WTC11 (cell line): ENCODE measurements around the gene STON2. TPM values are rescaled to one million over a fixed set of nuclear protein-coding genes. Genes with fewer than 3 reads are reported as not detected.

Experiments used
- ATAC-seq: fragments of 200-7000 bp; cut with Tn5 transposase; 2 replicates; pipeline ENCODE4 v1.10.0; 2021; ENCODE audit warnings: mild to moderate bottlenecking, moderate library complexity
- CTCF ChIA-PET: fragments of 300-600 bp; sonication (Branson Sonifier 250); formaldehyde crosslinking; loops from one replicate; lab custom pipeline; 2021; ENCODE audit warnings: antibody characterized with exemption; lab: Charles Lee
- POLR2A ChIA-PET: fragments of 350-600 bp; sonication (Branson Sonifier 250); formaldehyde crosslinking; loops from one replicate; lab custom pipeline; 2021; ENCODE audit warnings: antibody characterized with exemption; lab: Charles Lee
- DNase-seq: peaks from one replicate; pipeline ENCODE4 v3.0.0; 2021; ENCODE audit warnings: low spot score
- H3K27ac Mint-ChIP-seq: 2 replicates; pipeline ENCODE4 v1.8.0; 2021; ENCODE audit warnings: mixed read lengths
- H3K27me3 Mint-ChIP-seq: 2 replicates; pipeline ENCODE4 v1.8.0; 2021; ENCODE audit warnings: low read depth, mild to moderate bottlenecking, moderate library complexity, mixed read lengths
- H3K36me3 Mint-ChIP-seq: 2 replicates; pipeline ENCODE4 v1.8.0; 2021; ENCODE audit warnings: mixed read lengths
- H3K4me1 Mint-ChIP-seq: 2 replicates; pipeline ENCODE4 v1.8.0; 2022; ENCODE audit warnings: mixed read lengths
- H3K4me3 Mint-ChIP-seq: 2 replicates; pipeline ENCODE4 v1.8.0; 2021; ENCODE audit warnings: mild to moderate bottlenecking, moderate library complexity, mixed read lengths
- H3K9me3 Mint-ChIP-seq: 2 replicates; pipeline ENCODE4 v1.8.0; 2021; ENCODE audit warnings: mixed read lengths
- CBFB ChIP-seq: sonication (generic); formaldehyde crosslinking; IDR thresholded peaks from 2 replicates; pipeline ENCODE4 v1.8.1; 2022; ENCODE audit warnings: mild to moderate bottlenecking, low read depth, missing genetic modification reagents
- GRHL2 ChIP-seq: fragments of 250-450 bp; sonication (Bioruptor Pico); IDR thresholded peaks from 2 replicates; pipeline ENCODE4 v1.8.0; 2022; ENCODE audit warnings: mild to moderate bottlenecking, moderate library complexity; ENCODE audit not compliant: insufficient replicate concordance, severe bottlenecking
- GTF2I ChIP-seq: fragments of 250-450 bp; sonication (Bioruptor Pico); conservative IDR thresholded peaks from 2 replicates; pipeline ENCODE4 v1.4.0; 2021; ENCODE audit warnings: mild to moderate bottlenecking
- MYBL2 ChIP-seq: sonication (generic); formaldehyde crosslinking; IDR thresholded peaks from 2 replicates; pipeline ENCODE4 v1.8.1; 2023; ENCODE audit warnings: mild to moderate bottlenecking, moderate library complexity, missing genetic modification reagents
- OVOL2 ChIP-seq: fragments of 250-450 bp; sonication (Bioruptor Pico); IDR thresholded peaks from 2 replicates; pipeline ENCODE4 v1.9.0; 2021; ENCODE audit warnings: mild to moderate bottlenecking, borderline replicate concordance
- PRRX2 ChIP-seq: fragments of 250-450 bp; sonication (Bioruptor Pico); IDR thresholded peaks from 2 replicates; pipeline ENCODE4 v1.8.0; 2021; ENCODE audit warnings: mild to moderate bottlenecking
- ZNF671 ChIP-seq: fragments of 250-450 bp; sonication (Bioruptor Pico); IDR thresholded peaks from 2 replicates; pipeline ENCODE4 v1.8.0; 2021; ENCODE audit warnings: mild to moderate bottlenecking
- total RNA-seq: library from RNA; stranded (reverse); gene quantifications from 3 replicates; pipeline ENCODE4 v1.2.3, GENCODE V29; 2021
- TF ChIP-seq, protein P1 (sequence below): sonication (generic); formaldehyde crosslinking; IDR thresholded peaks from 2 replicates; pipeline ENCODE4 v1.8.0; 2023; ENCODE audit warnings: mild to moderate bottlenecking, missing genetic modification reagents
- TF ChIP-seq, protein P2 (sequence below): sonication (generic); formaldehyde crosslinking; IDR thresholded peaks from 2 replicates; pipeline ENCODE4 v1.8.0; 2022; ENCODE audit warnings: mild to moderate bottlenecking, missing genetic modification reagents
- TF ChIP-seq, protein P3 (sequence below): fragments of 250-450 bp; sonication (Bioruptor Pico); IDR thresholded peaks from 2 replicates; pipeline ENCODE4 v1.9.0; 2021; ENCODE audit warnings: mild to moderate bottlenecking, borderline replicate concordance
- TF ChIP-seq, protein P4 (sequence below): sonication (generic); formaldehyde crosslinking; IDR thresholded peaks from 2 replicates; pipeline ENCODE4 v1.8.0; 2023; ENCODE audit warnings: missing genetic modification reagents, mild to moderate bottlenecking, borderline replicate concordance
- TF ChIP-seq, protein P5 (sequence below): fragments of 250-450 bp; sonication (Bioruptor Pico); IDR thresholded peaks from 2 replicates; pipeline ENCODE4 v1.9.0; 2021; ENCODE audit warnings: moderate library complexity, mild to moderate bottlenecking, inconsistent platforms, borderline replicate concordance
- TF ChIP-seq, protein P6 (sequence below): sonication (generic); formaldehyde crosslinking; IDR thresholded peaks from 2 replicates; pipeline ENCODE4 v1.8.1; 2023; ENCODE audit warnings: mild to moderate bottlenecking, missing genetic modification reagents
- TF ChIP-seq, protein P7 (sequence below): fragments of 250-450 bp; sonication (Bioruptor Pico); conservative IDR thresholded peaks from 2 replicates; pipeline ENCODE4 v1.9.0; 2021; ENCODE audit warnings: mild to moderate bottlenecking
- TF ChIP-seq, protein P8 (sequence below): sonication (generic); formaldehyde crosslinking; IDR thresholded peaks from 2 replicates; pipeline ENCODE4 v1.8.1; 2022; ENCODE audit warnings: low read depth, missing genetic modification reagents, borderline replicate concordance

Gene STON2
- total RNA-seq, 1 experiment from 2014 or later, result 69.2 TPM

DNA sequence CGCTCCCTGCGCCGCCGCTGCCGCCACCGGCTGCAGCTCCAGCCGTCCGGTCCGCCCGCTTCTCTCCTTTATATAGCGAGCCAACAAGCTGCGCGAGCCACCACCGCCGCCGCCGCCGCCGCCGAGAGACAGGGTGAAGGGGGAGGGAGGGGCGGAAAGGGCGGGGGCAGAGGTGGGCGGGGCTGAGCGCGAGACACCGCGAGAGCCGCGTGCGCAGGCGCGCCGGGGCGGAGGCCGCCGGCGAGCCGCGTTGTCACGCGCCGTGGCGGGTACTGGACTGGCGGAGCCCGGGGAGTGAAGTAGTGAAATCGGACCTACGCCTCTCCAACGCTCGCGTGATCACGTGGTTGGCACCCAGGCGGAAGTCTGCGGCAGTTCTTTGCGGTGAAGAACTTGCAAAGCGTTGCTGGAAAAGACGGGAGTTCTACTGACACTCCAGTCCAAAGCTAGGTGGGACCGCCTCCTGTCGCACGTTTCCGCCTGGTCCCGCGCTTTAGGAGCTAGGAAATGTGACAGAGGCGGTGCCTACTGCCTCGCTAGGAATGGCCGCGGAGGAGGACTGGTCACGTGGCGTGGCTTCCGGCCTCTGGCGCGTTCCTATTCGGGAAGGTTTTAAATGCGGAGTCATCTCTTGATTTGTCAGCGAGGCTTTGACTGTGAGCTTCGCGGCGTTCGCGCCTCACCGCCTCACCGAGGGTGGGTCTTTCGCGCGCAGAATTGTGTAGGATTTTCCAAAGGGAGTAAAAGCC, 179.1 kb downstream of the STON2 start, which contains the start of gene GTF2A1 (continued):
- TF ChIP-seq, protein P1, sequence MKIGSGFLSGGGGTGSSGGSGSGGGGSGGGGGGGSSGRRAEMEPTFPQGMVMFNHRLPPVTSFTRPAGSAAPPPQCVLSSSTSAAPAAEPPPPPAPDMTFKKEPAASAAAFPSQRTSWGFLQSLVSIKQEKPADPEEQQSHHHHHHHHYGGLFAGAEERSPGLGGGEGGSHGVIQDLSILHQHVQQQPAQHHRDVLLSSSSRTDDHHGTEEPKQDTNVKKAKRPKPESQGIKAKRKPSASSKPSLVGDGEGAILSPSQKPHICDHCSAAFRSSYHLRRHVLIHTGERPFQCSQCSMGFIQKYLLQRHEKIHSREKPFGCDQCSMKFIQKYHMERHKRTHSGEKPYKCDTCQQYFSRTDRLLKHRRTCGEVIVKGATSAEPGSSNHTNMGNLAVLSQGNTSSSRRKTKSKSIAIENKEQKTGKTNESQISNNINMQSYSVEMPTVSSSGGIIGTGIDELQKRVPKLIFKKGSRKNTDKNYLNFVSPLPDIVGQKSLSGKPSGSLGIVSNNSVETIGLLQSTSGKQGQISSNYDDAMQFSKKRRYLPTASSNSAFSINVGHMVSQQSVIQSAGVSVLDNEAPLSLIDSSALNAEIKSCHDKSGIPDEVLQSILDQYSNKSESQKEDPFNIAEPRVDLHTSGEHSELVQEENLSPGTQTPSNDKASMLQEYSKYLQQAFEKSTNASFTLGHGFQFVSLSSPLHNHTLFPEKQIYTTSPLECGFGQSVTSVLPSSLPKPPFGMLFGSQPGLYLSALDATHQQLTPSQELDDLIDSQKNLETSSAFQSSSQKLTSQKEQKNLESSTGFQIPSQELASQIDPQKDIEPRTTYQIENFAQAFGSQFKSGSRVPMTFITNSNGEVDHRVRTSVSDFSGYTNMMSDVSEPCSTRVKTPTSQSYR (CRISPR knock-in tag), result peak; percentile 51; the same call in 1 of the 2 replicates
- no peak for TF ChIP-seq GTF2I (CRISPR knock-in tag)
- peak; percentile 32; the same call in 1 of the 2 replicates for TF ChIP-seq PRRX2 (CRISPR knock-in tag)
- TF ChIP-seq CBFB (CRISPR knock-in tag), result 0 out of 2 replicates have a peak, but pooled peaks have one; percentile 50
- TF ChIP-seq, protein P2, sequence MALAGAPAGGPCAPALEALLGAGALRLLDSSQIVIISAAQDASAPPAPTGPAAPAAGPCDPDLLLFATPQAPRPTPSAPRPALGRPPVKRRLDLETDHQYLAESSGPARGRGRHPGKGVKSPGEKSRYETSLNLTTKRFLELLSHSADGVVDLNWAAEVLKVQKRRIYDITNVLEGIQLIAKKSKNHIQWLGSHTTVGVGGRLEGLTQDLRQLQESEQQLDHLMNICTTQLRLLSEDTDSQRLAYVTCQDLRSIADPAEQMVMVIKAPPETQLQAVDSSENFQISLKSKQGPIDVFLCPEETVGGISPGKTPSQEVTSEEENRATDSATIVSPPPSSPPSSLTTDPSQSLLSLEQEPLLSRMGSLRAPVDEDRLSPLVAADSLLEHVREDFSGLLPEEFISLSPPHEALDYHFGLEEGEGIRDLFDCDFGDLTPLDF (CRISPR knock-in tag), result 0 out of 2 replicates have a peak, but pooled peaks have one; percentile 53
- TF ChIP-seq, protein P3, sequence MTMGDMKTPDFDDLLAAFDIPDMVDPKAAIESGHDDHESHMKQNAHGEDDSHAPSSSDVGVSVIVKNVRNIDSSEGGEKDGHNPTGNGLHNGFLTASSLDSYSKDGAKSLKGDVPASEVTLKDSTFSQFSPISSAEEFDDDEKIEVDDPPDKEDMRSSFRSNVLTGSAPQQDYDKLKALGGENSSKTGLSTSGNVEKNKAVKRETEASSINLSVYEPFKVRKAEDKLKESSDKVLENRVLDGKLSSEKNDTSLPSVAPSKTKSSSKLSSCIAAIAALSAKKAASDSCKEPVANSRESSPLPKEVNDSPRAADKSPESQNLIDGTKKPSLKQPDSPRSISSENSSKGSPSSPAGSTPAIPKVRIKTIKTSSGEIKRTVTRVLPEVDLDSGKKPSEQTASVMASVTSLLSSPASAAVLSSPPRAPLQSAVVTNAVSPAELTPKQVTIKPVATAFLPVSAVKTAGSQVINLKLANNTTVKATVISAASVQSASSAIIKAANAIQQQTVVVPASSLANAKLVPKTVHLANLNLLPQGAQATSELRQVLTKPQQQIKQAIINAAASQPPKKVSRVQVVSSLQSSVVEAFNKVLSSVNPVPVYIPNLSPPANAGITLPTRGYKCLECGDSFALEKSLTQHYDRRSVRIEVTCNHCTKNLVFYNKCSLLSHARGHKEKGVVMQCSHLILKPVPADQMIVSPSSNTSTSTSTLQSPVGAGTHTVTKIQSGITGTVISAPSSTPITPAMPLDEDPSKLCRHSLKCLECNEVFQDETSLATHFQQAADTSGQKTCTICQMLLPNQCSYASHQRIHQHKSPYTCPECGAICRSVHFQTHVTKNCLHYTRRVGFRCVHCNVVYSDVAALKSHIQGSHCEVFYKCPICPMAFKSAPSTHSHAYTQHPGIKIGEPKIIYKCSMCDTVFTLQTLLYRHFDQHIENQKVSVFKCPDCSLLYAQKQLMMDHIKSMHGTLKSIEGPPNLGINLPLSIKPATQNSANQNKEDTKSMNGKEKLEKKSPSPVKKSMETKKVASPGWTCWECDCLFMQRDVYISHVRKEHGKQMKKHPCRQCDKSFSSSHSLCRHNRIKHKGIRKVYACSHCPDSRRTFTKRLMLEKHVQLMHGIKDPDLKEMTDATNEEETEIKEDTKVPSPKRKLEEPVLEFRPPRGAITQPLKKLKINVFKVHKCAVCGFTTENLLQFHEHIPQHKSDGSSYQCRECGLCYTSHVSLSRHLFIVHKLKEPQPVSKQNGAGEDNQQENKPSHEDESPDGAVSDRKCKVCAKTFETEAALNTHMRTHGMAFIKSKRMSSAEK (CRISPR knock-in tag), result no peak; the same call in 1 of the 2 replicates
- peak; percentile 89; the same call in 1 of the 2 replicates for TF ChIP-seq ZNF671
- TF ChIP-seq MYBL2 (CRISPR knock-in tag), result peak; percentile 91
- TF ChIP-seq, protein P4, sequence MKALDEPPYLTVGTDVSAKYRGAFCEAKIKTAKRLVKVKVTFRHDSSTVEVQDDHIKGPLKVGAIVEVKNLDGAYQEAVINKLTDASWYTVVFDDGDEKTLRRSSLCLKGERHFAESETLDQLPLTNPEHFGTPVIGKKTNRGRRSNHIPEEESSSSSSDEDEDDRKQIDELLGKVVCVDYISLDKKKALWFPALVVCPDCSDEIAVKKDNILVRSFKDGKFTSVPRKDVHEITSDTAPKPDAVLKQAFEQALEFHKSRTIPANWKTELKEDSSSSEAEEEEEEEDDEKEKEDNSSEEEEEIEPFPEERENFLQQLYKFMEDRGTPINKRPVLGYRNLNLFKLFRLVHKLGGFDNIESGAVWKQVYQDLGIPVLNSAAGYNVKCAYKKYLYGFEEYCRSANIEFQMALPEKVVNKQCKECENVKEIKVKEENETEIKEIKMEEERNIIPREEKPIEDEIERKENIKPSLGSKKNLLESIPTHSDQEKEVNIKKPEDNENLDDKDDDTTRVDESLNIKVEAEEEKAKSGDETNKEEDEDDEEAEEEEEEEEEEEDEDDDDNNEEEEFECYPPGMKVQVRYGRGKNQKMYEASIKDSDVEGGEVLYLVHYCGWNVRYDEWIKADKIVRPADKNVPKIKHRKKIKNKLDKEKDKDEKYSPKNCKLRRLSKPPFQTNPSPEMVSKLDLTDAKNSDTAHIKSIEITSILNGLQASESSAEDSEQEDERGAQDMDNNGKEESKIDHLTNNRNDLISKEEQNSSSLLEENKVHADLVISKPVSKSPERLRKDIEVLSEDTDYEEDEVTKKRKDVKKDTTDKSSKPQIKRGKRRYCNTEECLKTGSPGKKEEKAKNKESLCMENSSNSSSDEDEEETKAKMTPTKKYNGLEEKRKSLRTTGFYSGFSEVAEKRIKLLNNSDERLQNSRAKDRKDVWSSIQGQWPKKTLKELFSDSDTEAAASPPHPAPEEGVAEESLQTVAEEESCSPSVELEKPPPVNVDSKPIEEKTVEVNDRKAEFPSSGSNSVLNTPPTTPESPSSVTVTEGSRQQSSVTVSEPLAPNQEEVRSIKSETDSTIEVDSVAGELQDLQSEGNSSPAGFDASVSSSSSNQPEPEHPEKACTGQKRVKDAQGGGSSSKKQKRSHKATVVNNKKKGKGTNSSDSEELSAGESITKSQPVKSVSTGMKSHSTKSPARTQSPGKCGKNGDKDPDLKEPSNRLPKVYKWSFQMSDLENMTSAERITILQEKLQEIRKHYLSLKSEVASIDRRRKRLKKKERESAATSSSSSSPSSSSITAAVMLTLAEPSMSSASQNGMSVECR (CRISPR knock-in tag), result no peak; the same call in 1 of the 2 replicates

DNA sequence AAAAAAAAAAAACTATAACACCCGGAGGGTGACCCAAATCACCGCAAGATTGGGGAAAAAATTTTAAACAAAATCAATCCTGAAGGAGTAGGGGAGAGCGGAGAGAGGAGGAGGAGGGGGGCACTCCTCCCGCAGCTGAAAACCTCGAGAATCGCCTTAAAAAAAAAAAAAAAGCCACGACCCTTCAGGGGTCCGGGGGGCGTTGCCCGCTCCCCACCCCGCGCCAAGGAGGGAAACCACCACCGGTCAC, 179.6 kb downstream of the STON2 start:
- ChIA-PET CTCF (interaction anchor here (0.6 to 1.0 kb wide), 2 partner anchors 49 to 207 kb away, joined by 3 to 4 read pairs; no protein-coding TSS in a partner anchor), POLR2A (interaction anchor here (0.6 to 1.8 kb wide), 14 partner anchors 16 to 457 kb away, joined by 3 to 18 read pairs (median 4); partner anchors contain the start of gene TSHR)
- DNase-seq (no peak), ATAC-seq (no peak)
- H3K4me1 Mint-ChIP-seq, result peaks cover 31% of the 10 kb centered on the region
- H3K9me3 Mint-ChIP-seq, result no peaks in the 10 kb centered on the region
- H3K27me3 Mint-ChIP-seq, result peaks cover 4% of the 10 kb centered on the region; the same call in 1 of the 2 replicates
- H3K27ac Mint-ChIP-seq, result peak overlapping the region; percentile 93
- peaks cover 15% of the 10 kb centered on the region for H3K36me3 Mint-ChIP-seq
- peak overlapping the region; percentile 95 for H3K4me3 Mint-ChIP-seq
- TF ChIP-seq GRHL2 (CRISPR knock-in tag) (no peak), OVOL2 (CRISPR knock-in tag) (0 out of 2 replicates have a peak, but pooled peaks have one; percentile 96)
- TF ChIP-seq, protein P5, sequence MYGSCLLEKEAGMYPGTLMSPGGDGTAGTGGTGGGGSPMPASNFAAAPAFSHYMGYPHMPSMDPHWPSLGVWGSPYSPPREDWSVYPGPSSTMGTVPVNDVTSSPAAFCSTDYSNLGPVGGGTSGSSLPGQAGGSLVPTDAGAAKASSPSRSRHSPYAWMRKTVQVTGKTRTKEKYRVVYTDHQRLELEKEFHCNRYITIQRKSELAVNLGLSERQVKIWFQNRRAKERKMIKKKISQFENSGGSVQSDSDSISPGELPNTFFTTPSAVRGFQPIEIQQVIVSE (CRISPR knock-in tag), result no peak
- TF ChIP-seq, protein P6, sequence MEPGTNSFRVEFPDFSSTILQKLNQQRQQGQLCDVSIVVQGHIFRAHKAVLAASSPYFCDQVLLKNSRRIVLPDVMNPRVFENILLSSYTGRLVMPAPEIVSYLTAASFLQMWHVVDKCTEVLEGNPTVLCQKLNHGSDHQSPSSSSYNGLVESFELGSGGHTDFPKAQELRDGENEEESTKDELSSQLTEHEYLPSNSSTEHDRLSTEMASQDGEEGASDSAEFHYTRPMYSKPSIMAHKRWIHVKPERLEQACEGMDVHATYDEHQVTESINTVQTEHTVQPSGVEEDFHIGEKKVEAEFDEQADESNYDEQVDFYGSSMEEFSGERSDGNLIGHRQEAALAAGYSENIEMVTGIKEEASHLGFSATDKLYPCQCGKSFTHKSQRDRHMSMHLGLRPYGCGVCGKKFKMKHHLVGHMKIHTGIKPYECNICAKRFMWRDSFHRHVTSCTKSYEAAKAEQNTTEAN, result no peak
- TF ChIP-seq, protein P7, sequence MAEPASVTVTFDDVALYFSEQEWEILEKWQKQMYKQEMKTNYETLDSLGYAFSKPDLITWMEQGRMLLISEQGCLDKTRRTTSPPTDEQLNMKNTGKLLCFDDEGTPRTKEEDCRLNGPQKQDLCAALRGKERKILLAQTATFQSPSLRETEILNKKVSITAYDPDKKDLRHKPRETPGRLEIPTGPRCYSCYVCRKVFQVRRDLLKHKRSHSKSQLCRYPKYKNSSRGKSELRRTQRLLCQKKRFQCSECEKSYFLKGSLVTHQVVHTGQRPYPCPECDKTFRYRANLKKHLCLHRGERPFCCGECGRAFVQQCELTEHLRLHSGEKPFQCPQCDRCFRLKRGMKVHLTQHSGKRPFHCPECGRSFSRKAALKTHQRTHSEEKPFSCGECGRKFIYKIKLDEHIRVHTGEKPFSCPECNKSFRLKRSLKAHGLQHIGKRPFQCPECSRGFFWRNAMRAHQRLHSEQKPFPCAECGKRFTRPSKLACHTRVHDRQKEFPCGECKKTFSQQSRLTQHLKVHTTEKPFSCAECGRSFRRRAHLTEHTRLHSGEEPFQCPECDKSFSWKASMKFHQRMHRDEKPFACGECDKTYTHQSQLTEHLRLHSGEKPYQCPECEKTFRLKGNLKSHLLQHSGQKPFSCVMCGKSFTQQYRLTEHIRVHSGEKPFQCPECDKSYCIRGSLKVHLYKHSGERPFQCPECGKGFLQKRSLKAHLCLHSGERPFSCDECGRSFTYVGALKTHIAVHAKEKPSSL (CRISPR knock-in tag), result no peak; the same call in 1 of the 2 replicates
- TF ChIP-seq, protein P8, sequence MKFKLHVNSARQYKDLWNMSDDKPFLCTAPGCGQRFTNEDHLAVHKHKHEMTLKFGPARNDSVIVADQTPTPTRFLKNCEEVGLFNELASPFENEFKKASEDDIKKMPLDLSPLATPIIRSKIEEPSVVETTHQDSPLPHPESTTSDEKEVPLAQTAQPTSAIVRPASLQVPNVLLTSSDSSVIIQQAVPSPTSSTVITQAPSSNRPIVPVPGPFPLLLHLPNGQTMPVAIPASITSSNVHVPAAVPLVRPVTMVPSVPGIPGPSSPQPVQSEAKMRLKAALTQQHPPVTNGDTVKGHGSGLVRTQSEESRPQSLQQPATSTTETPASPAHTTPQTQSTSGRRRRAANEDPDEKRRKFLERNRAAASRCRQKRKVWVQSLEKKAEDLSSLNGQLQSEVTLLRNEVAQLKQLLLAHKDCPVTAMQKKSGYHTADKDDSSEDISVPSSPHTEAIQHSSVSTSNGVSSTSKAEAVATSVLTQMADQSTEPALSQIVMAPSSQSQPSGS (CRISPR knock-in tag), result no peak
